ENCODE results near the gene HBQ1.
"Not testable (repeated sequence)": the region's sequence is repeated elsewhere in the genome, so short reads cannot be mapped to it uniquely, and the experiment has no call there.

HBQ1 gene

GRCh38 chr16:180101-180675 is at the start of gene HBQ1:
Gene HBQ1, plus strand, starts transcription at chr16:180459. Its CDS starts 28 bp downstream, at chr16:180487.
- DNase-seq (ENCODE audit: low spot score): peak; percentile 94

- DNase-seq (ENCODE audit: low spot score): no peak
Observed at GRCh38 chr16:130533-131173, 49.6 kb upstream of the HBQ1 start.

DNA sequence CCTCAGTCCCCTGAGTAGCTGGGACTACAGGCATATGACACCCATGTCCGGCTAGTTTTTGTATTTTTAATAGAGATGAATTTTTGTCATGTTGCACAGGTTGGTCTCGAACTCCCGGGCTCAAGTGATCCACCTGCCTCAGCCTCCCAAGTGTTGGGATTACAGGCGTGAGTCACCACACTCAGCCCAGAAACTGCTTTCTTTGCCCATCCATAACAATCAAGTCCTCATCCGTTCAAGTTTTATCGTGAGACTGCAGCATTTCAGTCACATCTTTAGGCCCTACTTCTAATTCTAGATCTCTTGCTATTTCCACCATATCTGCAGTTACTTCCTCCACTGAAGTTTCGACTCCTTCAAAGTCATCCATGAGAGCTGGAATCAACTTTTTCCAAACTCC is 48.1 kb upstream of the HBQ1 start:
- no peak for DNase-seq (ENCODE audit: low spot score)

GRCh38 chr16:133716-134115 is 46.5 kb upstream of the HBQ1 start:
- no peak for DNase-seq (ENCODE audit: low spot score)

DNA sequence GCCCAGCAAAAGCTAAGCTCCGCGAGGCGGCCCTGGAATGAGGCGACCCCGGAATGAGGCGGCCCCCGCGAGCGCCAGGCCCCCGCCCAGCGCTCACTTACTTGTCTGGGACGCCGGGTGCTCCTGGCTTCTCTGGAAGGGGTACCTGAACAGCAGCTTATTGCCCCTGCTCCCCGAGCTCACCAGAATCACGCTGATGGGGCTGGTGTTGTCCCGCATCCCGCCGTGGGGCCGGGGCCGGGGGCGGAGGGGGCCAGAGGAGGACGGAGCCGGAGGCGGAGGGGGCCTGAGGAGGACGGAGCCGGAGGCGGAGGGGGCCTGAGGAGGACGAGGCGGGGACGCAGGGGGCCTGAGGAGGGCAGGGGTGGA is 42.2 kb upstream of the HBQ1 start:
- peak; percentile 63 for DNase-seq (ENCODE audit: low spot score)

DNA sequence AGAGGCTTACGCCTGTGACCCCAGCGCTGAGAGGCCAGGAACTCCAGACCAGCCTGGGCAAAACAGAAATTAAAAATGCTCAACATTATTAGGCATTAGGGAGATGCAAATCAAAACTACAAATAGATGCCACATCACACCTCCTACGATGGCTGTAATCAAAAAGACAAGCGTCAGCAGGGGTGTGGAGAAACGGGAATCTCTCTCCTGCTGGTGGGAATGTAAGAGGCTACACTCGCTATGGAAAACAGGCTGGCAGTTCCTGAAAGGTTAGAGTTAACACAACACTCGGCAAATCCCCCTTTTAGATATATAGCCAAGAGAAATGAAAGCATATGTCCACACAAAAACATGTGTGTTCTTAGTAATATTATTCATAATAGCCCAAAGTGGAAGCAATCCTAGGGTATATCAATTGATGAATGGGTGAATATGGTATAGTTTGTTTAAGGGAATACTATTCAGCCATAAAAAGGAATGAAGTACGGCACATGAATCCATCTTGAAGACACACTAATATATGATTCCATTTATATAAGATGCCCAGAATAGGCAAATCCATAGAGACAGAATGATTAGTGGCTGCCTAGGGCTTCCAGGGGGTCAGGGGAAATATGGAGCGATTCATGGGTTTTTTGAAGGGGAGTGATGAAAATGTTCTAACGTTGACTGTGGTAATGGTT is 39.9 kb upstream of the HBQ1 start:
- no peak for DNase-seq (ENCODE audit: low spot score)

- DNase-seq (ENCODE audit: low spot score): no peak
Observed at GRCh38 chr16:142405-142967, 37.8 kb upstream of the HBQ1 start.

DNA sequence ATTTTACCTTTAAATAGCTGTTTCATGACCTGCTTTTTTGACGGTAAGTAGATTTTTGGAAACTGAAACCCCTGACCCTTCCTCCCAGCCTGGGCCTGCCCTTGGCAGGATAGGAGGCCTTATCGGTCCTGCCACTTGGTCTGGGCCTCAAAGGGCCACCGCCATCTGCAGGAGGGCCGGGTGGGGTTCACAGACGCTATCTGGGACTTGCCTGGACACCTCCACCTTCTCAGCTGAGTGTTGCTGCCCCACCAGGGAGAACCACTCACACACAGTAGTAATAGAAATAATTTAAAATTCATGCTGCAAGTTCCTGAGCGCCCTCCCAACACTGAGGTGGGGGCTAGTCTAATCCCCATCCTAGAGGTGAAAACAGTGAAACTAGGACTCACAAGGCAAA is 37.2 kb upstream of the HBQ1 start:
- no peak for DNase-seq (ENCODE audit: low spot score)

DNA sequence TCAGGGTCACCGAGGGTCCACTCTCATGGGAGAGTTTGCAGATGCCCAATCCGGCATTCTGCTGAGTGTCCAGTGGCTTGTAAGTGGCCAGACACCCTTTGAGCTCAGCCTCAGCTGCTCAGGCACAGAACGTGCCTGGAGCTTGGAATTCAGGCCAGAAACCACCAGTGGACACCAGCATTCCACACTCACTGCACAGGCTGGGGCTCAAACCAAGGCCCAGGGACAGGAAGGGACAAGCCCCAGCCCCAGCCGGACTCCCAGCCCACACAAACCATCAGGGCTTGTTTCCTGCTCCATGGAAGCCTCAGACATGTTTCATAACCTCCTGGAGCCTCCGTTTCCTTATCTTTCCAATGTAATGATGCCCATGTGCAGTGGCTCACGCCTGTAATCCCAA is 36.8 kb upstream of the HBQ1 start:
- no peak for DNase-seq (ENCODE audit: low spot score)

DNA sequence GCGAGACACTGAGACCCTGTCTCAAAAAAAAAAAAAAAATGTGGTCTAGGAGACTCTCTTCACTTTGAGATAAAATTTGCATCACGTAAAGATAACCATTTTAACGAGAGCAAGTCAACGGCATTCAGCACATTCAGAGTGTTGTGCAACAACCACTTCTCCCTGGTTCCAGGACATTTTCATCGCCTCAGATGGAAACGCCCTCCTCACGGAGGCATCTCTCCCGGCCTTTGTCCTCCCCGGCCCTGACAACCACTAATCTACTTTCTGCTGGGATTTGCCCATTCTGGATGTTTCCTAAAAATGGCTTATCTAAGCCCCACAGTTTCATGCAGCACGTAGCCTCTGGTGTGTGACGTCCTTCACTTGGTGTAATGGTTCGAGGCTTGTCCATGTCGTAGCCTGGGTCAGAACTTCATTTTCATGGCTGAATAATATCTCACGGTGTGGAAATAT is 35.4 kb upstream of the HBQ1 start:
- no peak for DNase-seq (ENCODE audit: low spot score)

DNA sequence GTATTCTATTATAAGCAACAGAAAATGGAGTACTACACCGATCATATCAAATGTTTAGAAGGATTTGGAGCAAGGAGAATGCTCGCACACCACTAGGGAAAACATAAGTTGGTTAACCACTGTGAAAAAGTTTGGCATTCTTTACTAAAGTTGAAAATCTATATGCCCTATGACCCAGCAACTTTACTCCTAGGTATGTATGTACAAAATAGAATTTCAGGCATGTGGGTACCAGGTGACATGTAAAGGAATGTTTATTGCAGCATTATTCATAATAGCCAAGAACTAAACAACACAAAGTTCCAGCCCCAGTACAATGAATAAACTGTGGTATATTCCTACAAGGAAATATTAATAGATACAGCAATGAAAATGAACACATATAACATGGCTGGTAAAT is 33.6 kb upstream of the HBQ1 start:
- no peak for DNase-seq (ENCODE audit: low spot score)

DNA sequence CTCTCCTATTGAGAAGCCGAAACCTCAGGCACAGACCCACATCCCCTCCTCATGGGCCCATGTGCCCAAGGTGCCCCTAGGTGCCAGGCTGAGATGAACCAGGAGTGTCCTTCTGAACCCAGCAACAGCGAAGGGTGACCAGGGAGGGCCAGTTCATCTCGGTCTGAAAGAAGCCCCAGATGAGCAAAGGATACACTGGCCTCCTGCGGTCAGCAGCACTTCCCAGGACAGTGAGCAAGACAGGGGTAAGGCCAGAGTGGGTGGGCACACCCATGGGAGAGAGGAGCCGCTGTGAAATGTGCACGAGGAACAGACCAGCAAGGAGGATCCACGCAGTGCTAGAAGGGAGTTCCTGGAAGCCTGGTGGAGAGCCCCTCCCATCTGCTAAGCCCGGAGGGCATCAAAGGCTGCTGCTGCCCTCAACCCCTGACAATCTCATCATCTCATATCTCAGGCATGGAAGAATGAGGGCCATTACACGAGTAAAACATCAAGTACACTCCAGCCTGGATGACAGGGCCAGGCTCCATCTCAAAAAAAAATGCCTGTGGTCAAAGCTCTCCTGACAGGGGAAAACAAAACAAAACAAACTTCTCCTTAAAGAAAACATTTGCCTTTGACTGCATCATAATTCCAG is 31.1 kb upstream of the HBQ1 start:
- no peak for DNase-seq (ENCODE audit: low spot score)

- no peak for DNase-seq (ENCODE audit: low spot score)
Observed at GRCh38 chr16:152141-153128, 27.8 kb upstream of the HBQ1 start, which contains the start of gene HBZ. Gene HBZ, plus strand, starts transcription at chr16:152644. Its CDS starts 266 bp downstream, at chr16:152910.

GRCh38 chr16:153129-153521 is 27.1 kb upstream of the HBQ1 start:
- DNase-seq (ENCODE audit: low spot score): not testable (repeated sequence)

GRCh38 chr16:153550-154216 is 26.6 kb upstream of the HBQ1 start:
- DNase-seq (ENCODE audit: low spot score): not testable (repeated sequence)

DNA sequence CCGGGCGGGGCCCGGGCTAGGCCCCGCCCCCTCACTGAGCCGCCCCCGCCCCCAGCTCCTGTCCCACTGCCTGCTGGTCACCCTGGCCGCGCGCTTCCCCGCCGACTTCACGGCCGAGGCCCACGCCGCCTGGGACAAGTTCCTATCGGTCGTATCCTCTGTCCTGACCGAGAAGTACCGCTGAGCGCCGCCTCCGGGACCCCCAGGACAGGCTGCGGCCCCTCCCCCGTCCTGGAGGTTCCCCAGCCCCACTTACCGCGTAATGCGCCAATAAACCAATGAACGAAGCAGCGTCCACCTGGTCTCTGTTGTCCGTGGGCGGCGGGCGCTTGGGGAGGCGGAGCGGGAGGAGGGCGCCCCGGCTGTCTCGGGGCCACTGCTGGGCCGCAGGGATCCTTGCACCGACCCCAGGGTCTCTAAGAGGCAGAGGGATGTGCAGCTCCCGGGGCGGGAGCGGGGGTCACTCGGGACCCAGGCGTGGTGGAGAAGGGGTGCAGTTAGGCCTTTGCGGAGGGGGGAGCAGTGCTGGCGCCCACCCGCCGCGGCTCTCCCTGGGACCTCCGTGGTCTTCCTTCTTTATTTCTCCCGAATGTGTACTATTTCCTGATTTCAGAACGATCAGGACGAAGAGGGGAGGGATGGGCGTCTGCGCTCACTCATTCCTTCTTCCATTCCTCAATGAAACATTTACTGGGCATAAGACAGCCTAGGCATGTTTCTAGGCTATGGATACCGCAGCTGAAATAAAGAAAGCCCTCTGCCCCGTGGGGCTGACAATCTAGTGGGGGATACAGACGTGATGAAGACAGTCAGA is 25.8 kb upstream of the HBQ1 start:
- DNase-seq (ENCODE audit: low spot score): peak; percentile 68

DNA sequence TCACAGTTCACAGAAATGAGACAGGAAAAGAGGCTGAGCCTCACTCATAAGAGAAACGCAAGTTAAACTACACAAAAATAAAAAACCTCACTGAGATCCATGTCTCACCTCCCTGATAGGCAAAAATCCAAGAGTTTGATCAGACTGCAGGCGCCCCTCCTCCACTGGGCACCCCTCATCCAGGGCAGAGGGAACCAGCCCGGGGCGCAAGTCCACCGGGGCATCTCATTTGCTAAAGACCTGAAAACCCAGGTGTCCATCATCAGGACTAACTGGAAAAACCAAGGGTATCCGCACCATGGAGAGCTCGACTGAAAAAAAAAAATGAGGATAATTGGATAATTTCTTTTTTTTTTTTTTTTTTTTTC is 25.2 kb upstream of the HBQ1 start:
- DNase-seq (ENCODE audit: low spot score): no peak

DNA sequence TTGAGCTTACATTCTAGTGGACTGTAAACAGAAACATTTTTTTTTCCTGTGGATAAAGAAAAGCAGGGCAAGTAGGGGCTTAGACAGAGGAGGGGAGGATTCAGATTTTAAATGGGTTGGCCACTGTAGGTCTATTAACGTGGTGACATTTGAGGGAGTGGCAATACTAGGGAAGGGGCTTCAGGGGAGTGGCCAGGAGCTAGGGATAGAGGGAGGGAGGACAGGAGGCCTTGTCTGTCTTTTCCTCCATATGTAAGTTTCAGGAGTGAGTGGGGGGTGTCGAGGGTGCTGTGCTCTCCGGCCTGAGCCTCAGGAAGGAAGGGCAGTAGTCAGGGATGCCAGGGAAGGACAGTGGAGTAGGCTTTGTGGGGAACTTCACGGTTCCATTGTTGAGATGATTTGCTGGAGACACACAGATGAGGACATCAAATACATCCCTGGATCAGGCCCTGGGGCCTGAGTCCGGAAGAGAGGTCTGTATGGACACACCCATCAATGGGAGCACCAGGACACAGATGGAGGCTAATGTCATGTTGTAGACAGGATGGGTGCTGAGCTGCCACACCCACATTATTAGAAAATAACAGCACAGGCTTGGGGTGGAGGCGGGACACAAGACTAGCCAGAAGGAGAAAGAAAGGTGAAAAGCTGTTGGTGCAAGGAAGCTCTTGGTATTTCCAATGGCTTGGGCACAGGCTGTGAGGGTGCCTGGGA is 21.0 kb upstream of the HBQ1 start:
- no peak for DNase-seq (ENCODE audit: low spot score)

GRCh38 chr16:160242-160641 is 20.0 kb upstream of the HBQ1 start:
- not testable (repeated sequence) for DNase-seq (ENCODE audit: low spot score)
